ENCODE results near the gene TMEM250.

TMEM250 gene

DNA sequence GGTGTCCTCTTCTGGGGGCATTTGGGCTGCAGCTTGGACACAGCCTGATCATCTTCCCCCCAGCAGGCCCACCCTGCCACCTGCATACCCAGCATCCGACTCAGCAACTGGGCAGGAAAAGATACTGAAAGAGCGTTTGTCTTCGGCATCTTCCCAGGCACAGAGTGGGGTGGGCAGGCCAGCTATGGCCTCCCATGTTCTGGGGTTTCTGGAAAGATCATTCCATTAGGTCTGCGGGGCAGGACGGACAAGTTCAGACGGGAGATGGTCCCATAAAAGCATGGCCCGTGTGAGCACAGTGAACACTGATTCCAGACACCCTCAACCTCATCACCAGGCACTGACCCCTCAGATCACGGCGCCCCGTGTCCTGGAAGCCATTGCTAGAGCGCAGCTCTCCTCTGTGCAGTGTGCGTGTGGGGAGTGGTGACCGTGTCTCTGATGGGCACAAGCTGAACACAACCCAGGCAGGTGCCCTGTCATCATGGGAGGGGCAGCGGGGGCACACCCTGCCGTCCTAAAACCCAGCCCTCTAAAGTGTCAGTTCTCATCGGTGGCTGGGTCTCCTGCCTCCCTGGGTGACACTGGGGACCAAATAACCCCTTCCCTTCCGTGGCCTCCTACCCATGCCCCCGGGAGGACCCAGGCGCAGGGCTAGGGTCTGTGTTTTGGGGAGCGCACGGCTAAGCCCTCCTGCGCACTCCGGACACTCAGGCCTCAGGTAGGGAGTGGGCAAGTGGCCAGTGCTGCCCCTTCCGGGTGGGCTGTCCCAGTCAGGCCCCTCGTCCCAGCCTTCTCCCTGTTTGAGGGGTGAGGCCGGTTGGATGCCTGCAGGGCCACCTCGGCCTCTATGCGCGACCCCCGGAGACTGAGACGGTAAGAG, 13.2 kb upstream of the TMEM250 start:
- DNase-seq = no peak

GRCh38 chr9:136129176-136129575, 10.5 kb upstream of the TMEM250 start:
- no peak for DNase-seq

DNA sequence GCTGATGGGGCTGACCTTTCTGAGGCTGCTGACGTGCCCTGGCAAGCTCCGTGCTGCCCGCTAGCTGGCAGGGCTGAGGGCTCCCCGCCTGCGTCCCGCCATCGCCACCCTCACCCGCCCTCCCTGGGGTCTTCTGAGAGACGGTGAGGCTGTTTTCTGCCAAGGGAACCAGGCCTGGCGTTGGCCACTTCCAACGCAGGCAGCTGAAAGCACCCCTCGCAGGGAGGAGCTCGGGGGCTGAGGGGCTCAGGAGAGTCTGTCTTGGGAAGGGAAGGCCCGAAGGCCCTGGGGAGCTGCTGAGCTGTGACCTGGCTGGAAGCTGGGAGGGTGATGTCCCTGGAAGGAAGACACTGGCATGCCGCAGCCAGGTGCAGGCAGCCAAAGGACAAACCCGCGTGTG, 9.8 kb upstream of the TMEM250 start:
- no peak for DNase-seq

DNA sequence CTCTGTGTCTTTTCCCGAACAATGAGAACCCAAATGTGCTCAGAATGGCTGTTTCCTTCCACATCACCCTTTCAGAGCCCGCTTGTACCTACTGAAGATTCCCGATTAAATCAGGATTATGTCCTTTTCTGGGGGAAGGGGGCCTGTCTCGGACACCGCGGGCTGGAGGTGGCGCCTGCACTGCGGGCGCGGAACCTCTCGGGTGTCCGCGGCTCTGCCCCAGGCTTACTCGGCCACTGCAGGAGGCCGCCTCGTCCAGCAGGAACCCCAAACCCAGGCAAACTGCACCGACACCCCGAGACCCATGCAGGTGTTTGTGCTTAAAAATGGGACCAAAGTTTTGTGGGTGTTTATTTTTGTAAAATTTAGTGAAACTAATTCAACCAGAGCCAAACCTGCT, 8.6 kb upstream of the TMEM250 start:
- DNase-seq = no peak

GRCh38 chr9:136124976-136125692, 6.5 kb upstream of the TMEM250 start:
- DNase-seq = no peak

- no peak for DNase-seq
Measured at GRCh38 chr9:136122425-136123383, 4.0 kb upstream of the TMEM250 start.

DNA sequence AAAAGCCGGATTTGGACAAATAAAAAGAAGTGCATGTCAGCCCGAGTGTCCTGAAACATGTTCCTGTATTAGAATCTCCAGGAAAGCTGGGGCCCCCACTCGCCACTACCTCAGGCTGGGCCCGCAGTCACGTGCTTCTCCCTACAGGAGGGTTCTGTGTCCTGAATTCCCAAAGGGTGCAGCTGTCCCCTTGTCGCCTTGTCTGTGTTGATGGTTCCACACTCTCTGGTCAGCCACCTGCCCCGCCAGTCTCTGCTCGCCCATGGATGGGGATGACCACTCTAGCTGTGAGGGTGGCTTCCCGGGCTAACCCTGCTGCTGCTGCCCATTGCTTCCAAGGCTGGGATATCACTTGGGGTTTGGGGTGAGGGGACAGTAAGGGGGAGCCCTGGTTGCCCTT, 3.1 kb upstream of the TMEM250 start:
- DNase-seq = no peak

- DNase-seq = no peak
Measured at GRCh38 chr9:136120438-136120844, 1.8 kb upstream of the TMEM250 start.

- DNase-seq = no peak
Measured at GRCh38 chr9:136119883-136120393, 1.3 kb upstream of the TMEM250 start.

- DNase-seq = no peak
Measured at GRCh38 chr9:136119061-136119882, 597 bp upstream of the TMEM250 start.

GRCh38 chr9:136117916-136118319, 757 bp downstream of the TMEM250 start:
- DNase-seq = no peak

DNA sequence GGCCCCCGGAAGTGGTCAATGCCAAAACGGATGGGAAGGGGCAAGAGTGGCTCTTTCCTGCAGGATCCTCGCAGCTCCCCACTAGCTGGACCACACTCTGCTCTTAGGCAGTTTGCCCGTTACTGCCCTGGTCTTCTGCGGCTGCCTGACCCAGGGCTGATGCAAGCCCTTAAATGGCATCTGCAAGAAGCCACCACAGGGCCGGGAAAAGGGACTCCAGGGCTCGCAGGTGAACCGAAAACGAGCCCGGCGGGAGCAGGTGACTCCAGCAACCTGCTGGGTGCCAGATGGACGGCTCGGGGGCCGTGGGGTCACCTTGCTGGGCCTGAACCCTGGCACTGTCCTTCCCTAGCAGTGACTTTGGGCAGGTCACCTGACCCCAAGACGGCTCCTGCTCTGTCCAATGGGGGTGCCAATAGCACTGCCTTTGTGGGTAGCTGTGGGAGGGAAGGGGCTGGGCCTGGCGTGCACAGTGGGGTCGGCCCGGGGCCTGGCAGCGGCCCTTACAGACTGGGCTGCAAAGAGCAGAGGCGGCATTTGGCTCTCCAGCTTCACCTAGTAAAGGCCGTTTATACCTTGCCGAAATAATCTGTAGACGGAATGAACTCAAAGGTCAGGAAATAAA, 1.3 kb downstream of the TMEM250 start:
- DNase-seq = no peak

GRCh38 chr9:136116360-136117098, 2.1 kb downstream of the TMEM250 start:
- DNase-seq = no peak

DNA sequence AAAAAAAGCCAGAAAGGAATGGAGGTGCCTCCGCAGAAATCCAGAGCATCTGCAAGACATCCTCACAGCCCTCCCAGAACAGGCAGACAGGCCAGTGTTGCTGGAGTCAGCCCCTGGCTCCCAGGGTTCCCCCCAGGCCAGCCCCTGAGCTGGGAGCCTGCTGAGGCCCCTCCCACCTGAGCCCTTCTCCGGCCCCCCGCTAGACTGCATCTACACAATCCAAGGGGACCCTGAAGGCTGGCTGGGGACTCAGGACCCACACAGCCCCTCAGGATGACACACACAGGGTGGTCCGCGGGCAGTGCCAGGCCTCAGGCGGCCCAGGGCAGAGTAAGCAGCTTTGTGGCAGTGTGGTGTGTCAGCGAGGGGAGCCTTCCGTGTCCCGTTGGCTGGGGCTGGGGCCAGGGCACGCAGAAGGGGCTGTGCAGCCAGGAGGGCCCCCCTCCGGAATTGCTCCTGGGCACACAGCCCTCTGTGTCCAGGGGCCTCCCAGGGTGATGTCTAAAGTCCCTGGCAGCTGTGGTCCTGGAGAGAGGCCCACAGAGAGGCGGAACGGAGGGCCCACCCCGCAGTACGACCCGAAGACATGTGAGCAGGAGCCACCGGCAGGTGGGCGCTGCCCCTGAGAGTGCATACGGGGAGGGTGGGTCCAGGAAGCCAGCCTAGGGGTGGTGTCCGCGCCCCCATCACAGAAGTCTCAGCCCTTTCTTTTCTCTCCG, 2.9 kb downstream of the TMEM250 start:
- no peak for DNase-seq

- DNase-seq = no peak
Measured at GRCh38 chr9:136115206-136115605, 3.5 kb downstream of the TMEM250 start.

GRCh38 chr9:136114610-136115009, 4.1 kb downstream of the TMEM250 start:
- DNase-seq = no peak

- no peak for DNase-seq
Measured at GRCh38 chr9:136112541-136112940, 6.1 kb downstream of the TMEM250 start.

- DNase-seq = no peak
Measured at GRCh38 chr9:136111910-136112309, 6.8 kb downstream of the TMEM250 start.

GRCh38 chr9:136111190-136111589, 7.5 kb downstream of the TMEM250 start:
- DNase-seq = no peak

Data from DMS 273 treated with DMSO at 0.1 percent for 48 hours (cell line).